Stimulated activated naive CD8-positive, alpha-beta T cell treated with anti-CD3 and anti-CD28 coated beads, Interleukin-15, amount 100 ng/mL, for 72 hours (primary cell): ENCODE measurements around the gene SPRYD4.
"Not testable (repeated sequence)": the region's sequence is repeated elsewhere in the genome, so short reads cannot be mapped to it uniquely, and the experiment has no call there.

ENCODE experiments used
- ATAC-seq: fragments of 150-1000 bp; cut with Tn5 transposase; 2 replicates; pipeline ENCODE4 v1.10.0; 2021; ENCODE audit warnings: mild to moderate bottlenecking, moderate library complexity
- DNase-seq, 2 donors: peaks; one replicate each; pipeline ENCODE4 v3.0.0; 2021 to 2022
- H3K27ac Mint-ChIP-seq, 2 donors: one replicate each; pipeline ENCODE4 v1.8.0; 2022; ENCODE audit warnings: mild to moderate bottlenecking in 2 of 2, mixed read lengths in 2 of 2, moderate library complexity in 2 of 2
- H3K27me3 Mint-ChIP-seq: one replicate; pipeline ENCODE4 v1.8.0; 2022; ENCODE audit warnings: mixed read lengths
- H3K4me1 Mint-ChIP-seq: one replicate; pipeline ENCODE4 v1.8.0; 2022; ENCODE audit warnings: mild to moderate bottlenecking, mixed read lengths
- H3K4me3 Mint-ChIP-seq, 2 donors: one replicate each; pipeline ENCODE4 v1.8.0; 2022; ENCODE audit warnings: mild to moderate bottlenecking in 2 of 2, mixed read lengths in 2 of 2, moderate library complexity in 1 of 2
- H3K9me3 Mint-ChIP-seq, 2 donors: one replicate each; pipeline ENCODE4 v1.8.0; 2022; ENCODE audit warnings: mixed read lengths in 2 of 2

The SPRYD4 gene

GRCh38 chr12:56468216-56469006 is at the start of gene SPRYD4:
Gene SPRYD4 (plus strand): TSS chr12:56468578. CDS start chr12:56468592, 14 bp downstream.
- DNase-seq (peak; percentile 94 to 96), ATAC-seq (peak; percentile 98)
- peak within 1 kb of the TSS; percentile 98 to 99 for H3K27ac Mint-ChIP-seq
- H3K27me3 Mint-ChIP-seq = no peaks in the 10 kb centered on the region
- H3K4me1 Mint-ChIP-seq = peaks cover 40% of the 10 kb centered on the region
- H3K9me3 Mint-ChIP-seq = no peaks in the 10 kb centered on the region
- H3K4me3 Mint-ChIP-seq = peak within 1 kb of the TSS; percentile 90 to 95

GRCh38 chr12:56420411-56420810 is 48.0 kb upstream of the SPRYD4 start:
- H3K4me3 Mint-ChIP-seq = no peak overlapping the region
- no peaks in the 10 kb centered on the region for H3K27me3 Mint-ChIP-seq
- no peaks in the 10 kb centered on the region for H3K9me3 Mint-ChIP-seq
- H3K4me1 Mint-ChIP-seq = peaks cover 6% of the 10 kb centered on the region
- no peak overlapping the region for H3K27ac Mint-ChIP-seq
- DNase-seq = no peak
- no peak for ATAC-seq

GRCh38 chr12:56425193-56425592 is 43.2 kb upstream of the SPRYD4 start:
- peak overlapping the region in 1 of 2 donors; percentile 66 for H3K27ac Mint-ChIP-seq
- peaks cover 8% of the 10 kb centered on the region for H3K4me1 Mint-ChIP-seq
- no peaks in the 10 kb centered on the region for H3K27me3 Mint-ChIP-seq
- DNase-seq = no peak
- no peak for ATAC-seq
- no peak overlapping the region for H3K4me3 Mint-ChIP-seq
- no peaks in the 10 kb centered on the region for H3K9me3 Mint-ChIP-seq

GRCh38 chr12:56425940-56426438 is 42.4 kb upstream of the SPRYD4 start:
- ATAC-seq (no peak), DNase-seq (no peak)
- Mint-ChIP-seq H3K4me1 (peaks cover 8% of the 10 kb centered on the region), H3K27me3 (no peaks in the 10 kb centered on the region), H3K9me3 (no peaks in the 10 kb centered on the region), H3K27ac (no peak overlapping the region), H3K4me3 (no peak overlapping the region)

GRCh38 chr12:56431288-56431687 is 37.1 kb upstream of the SPRYD4 start:
- Mint-ChIP-seq H3K9me3 (no peaks in the 10 kb centered on the region), H3K27ac (peak overlapping the region in 1 of 2 donors; percentile 54), H3K4me3 (no peak overlapping the region), H3K27me3 (no peaks in the 10 kb centered on the region), H3K4me1 (no peaks in the 10 kb centered on the region)
- no peak for ATAC-seq
- no peak for DNase-seq

- H3K27ac Mint-ChIP-seq = no peak overlapping the region
- no peaks in the 10 kb centered on the region for H3K27me3 Mint-ChIP-seq
- no peak for DNase-seq
- H3K9me3 Mint-ChIP-seq = no peaks in the 10 kb centered on the region
- H3K4me3 Mint-ChIP-seq = no peak overlapping the region
- no peaks in the 10 kb centered on the region for H3K4me1 Mint-ChIP-seq
- ATAC-seq = no peak
Observed at GRCh38 chr12:56431850-56432249, 36.5 kb upstream of the SPRYD4 start.

GRCh38 chr12:56434828-56435227 is 33.5 kb upstream of the SPRYD4 start:
- Mint-ChIP-seq H3K4me3 (no peak overlapping the region), H3K4me1 (no peaks in the 10 kb centered on the region), H3K9me3 (no peaks in the 10 kb centered on the region), H3K27ac (no peak overlapping the region), H3K27me3 (no peaks in the 10 kb centered on the region)
- DNase-seq = no peak
- no peak for ATAC-seq

GRCh38 chr12:56437430-56438176 is 30.8 kb upstream of the SPRYD4 start:
- Mint-ChIP-seq H3K4me3 (no peak overlapping the region), H3K27ac (no peak overlapping the region), H3K27me3 (no peaks in the 10 kb centered on the region), H3K4me1 (peaks cover 3% of the 10 kb centered on the region), H3K9me3 (no peaks in the 10 kb centered on the region)
- ATAC-seq (no peak), DNase-seq (no peak)

GRCh38 chr12:56443208-56443607 is 25.2 kb upstream of the SPRYD4 start:
- DNase-seq, ATAC-seq, H3K27ac Mint-ChIP-seq, H3K27me3 Mint-ChIP-seq, H3K4me3 Mint-ChIP-seq: not testable (repeated sequence)
- Mint-ChIP-seq H3K9me3 (peaks cover 4 to 13% of the 10 kb centered on the region in 2 donors), H3K4me1 (peaks cover 31% of the 10 kb centered on the region)

- peak; percentile 99 for ATAC-seq
- H3K4me1 Mint-ChIP-seq = peaks cover 33% of the 10 kb centered on the region
- H3K9me3 Mint-ChIP-seq = peaks cover 3 to 10% of the 10 kb centered on the region in 2 donors
- DNase-seq = peak; percentile 86
- H3K27ac Mint-ChIP-seq = peak within 1 kb of the TSS; percentile 85 to 97
- H3K27me3 Mint-ChIP-seq = no peaks in the 10 kb centered on the region
- peak within 1 kb of the TSS; percentile 92 to 97 for H3K4me3 Mint-ChIP-seq
Observed at GRCh38 chr12:56448860-56449621, 19.3 kb upstream of the SPRYD4 start, which contains the start of gene TIMELESS. Gene TIMELESS (minus strand): TSS chr12:56449426. CDS start chr12:56434170, 15,256 bp downstream.

GRCh38 chr12:56449622-56449984 is 18.8 kb upstream of the SPRYD4 start:
- H3K4me3 Mint-ChIP-seq = peak overlapping the region; percentile 92 to 97
- DNase-seq (no peak), ATAC-seq (no peak)
- H3K27ac Mint-ChIP-seq = peak overlapping the region; percentile 85 to 97
- H3K27me3 Mint-ChIP-seq = no peaks in the 10 kb centered on the region
- H3K4me1 Mint-ChIP-seq = peaks cover 27% of the 10 kb centered on the region
- peaks cover 0 to 5% of the 10 kb centered on the region in 2 donors for H3K9me3 Mint-ChIP-seq

- DNase-seq = no peak
- no peak overlapping the region for H3K27ac Mint-ChIP-seq
- H3K9me3 Mint-ChIP-seq = no peaks in the 10 kb centered on the region
- peak overlapping the region; percentile 92 to 97 for H3K4me3 Mint-ChIP-seq
- no peaks in the 10 kb centered on the region for H3K27me3 Mint-ChIP-seq
- ATAC-seq = no peak
- peaks cover 23% of the 10 kb centered on the region for H3K4me1 Mint-ChIP-seq
Observed at GRCh38 chr12:56450241-56450640, 18.1 kb upstream of the SPRYD4 start.

- H3K4me1 Mint-ChIP-seq = peaks cover 23% of the 10 kb centered on the region
- no peaks in the 10 kb centered on the region for H3K27me3 Mint-ChIP-seq
- DNase-seq = no peak
- no peaks in the 10 kb centered on the region for H3K9me3 Mint-ChIP-seq
- no peak for ATAC-seq
- no peak overlapping the region for H3K27ac Mint-ChIP-seq
- no peak overlapping the region for H3K4me3 Mint-ChIP-seq
Observed at GRCh38 chr12:56451147-56451546, 17.2 kb upstream of the SPRYD4 start.

GRCh38 chr12:56454557-56454956 is 13.8 kb upstream of the SPRYD4 start, which contains the start of gene MIP:
Gene MIP (minus strand): TSS chr12:56454657. CDS start chr12:56454613, 44 bp downstream.
- Mint-ChIP-seq H3K27ac (peak within 1 kb of the TSS in 1 of 2 donors; percentile 16), H3K4me1 (peaks cover 5% of the 10 kb centered on the region), H3K9me3 (no peaks in the 10 kb centered on the region), H3K27me3 (no peaks in the 10 kb centered on the region), H3K4me3 (no peak within 1 kb of the TSS)
- no peak for ATAC-seq
- no peak for DNase-seq

GRCh38 chr12:56457817-56458216 is 10.6 kb upstream of the SPRYD4 start:
- no peaks in the 10 kb centered on the region for H3K27me3 Mint-ChIP-seq
- DNase-seq = no peak
- no peak overlapping the region for H3K27ac Mint-ChIP-seq
- no peak for ATAC-seq
- H3K4me1 Mint-ChIP-seq = no peaks in the 10 kb centered on the region
- H3K4me3 Mint-ChIP-seq = no peak overlapping the region
- H3K9me3 Mint-ChIP-seq = no peaks in the 10 kb centered on the region
